Measurements from ENCODE around the gene GASK1A. TPM values are rescaled to one million over a fixed set of nuclear protein-coding genes. Genes with fewer than 3 reads are reported as not detected.

GASK1A gene
- total and polyA plus RNA-seq, 2 of the 8 experiments (the other 6 are each of a cell fraction or from before 2014, with no cell fraction given) = 4.7 to 7.9 TPM

- Histone ChIP-seq H3K4me1 (replicated peaks in 1 of 4; ENCODE audit: control insufficient read depth in 3 of 4, insufficient read depth in 4 of 4, low read length in 3 of 4) (peaks cover 0 to 5% (median 2%) of the 10 kb centered on the region in 4 experiments; a peak in 2 of 7 replicates), H3K4me3 (ENCODE audit: extremely low read depth in 1 of 4, insufficient read depth in 2 of 4, low read depth in 3 of 4, low read length in 4 of 4) (no peak overlapping the region), H3K79me2 (ENCODE audit: control insufficient read depth in 1 of 2, insufficient read depth in 2 of 2, low read length in 2 of 2) (no peaks in the 10 kb centered on the region), H4K5ac (ENCODE audit: insufficient read length, low read depth, low read length) (no peak overlapping the region), H3K23me2 (ENCODE audit: low read depth, low read length) (no peaks in the 10 kb centered on the region), H3K14ac (ENCODE audit: insufficient read length) (no peak overlapping the region), H3K4me2 (ENCODE audit: insufficient read depth in 1 of 2, low read depth in 2 of 2, low read length in 2 of 2) (no peak overlapping the region), H3K9me3 (ENCODE audit: insufficient read depth in 2 of 2, low read depth in 1 of 2, low read length in 1 of 2) (no peaks in the 10 kb centered on the region), H4K20me1 (replicated peaks in 1 of 2; ENCODE audit: control insufficient read depth in 1 of 2, insufficient read depth in 2 of 2, low read length in 2 of 2) (no peaks in the 10 kb centered on the region), H2AK5ac (ENCODE audit: low read depth, low read length) (peak overlapping the region; percentile 75; the same call in 1 of the 2 replicates), H4K8ac (ENCODE audit: extremely low read depth, insufficient read depth, low read length) (no peak overlapping the region), H2AFZ (ENCODE audit: low read length) (no peak overlapping the region), H2BK5ac (ENCODE audit: low read depth, low read length) (0 out of 2 replicates have a peak overlapping the region, but pooled peaks have one; percentile 23), H3K4ac (replicated peaks; ENCODE audit: insufficient read length, low read depth, low read length) (no peak overlapping the region), H3K23ac (ENCODE audit: insufficient read length) (no peak overlapping the region), H3K36me3 (ENCODE audit: control insufficient read depth in 2 of 4, insufficient read depth in 4 of 4, low read length in 3 of 4) (no peaks in the 10 kb centered on the region), H3K56ac (replicated peaks; ENCODE audit: insufficient read length, low read depth, low read length) (no peak overlapping the region), H3K79me1 (ENCODE audit: low read depth, low read length) (no peaks in the 10 kb centered on the region), H4K91ac (replicated peaks; ENCODE audit: insufficient read length, low read length) (no peak overlapping the region), H3K18ac (ENCODE audit: extremely low read depth, low read length) (no peak overlapping the region), H3K27me3 (replicated peaks in 1 of 4; ENCODE audit: control insufficient read depth in 3 of 4, extremely low read depth in 1 of 4, insufficient read depth in 3 of 4, low read length in 3 of 4) (no peaks in the 10 kb centered on the region), H2BK12ac (ENCODE audit: low read depth, low read length) (peak overlapping the region; percentile 35; the same call in 1 of the 2 replicates), H2BK120ac (replicated peaks; ENCODE audit: low read depth, low read length) (no peak overlapping the region), H3K9ac (replicated peaks in 1 of 4; ENCODE audit: extremely low read depth in 1 of 4, low read depth in 3 of 4, low read length in 3 of 4) (no peak overlapping the region), H3K27ac (ENCODE audit: low read depth, low read length) (no peak overlapping the region), H2BK20ac (ENCODE audit: low read length) (no peak overlapping the region; the same call in 1 of the 2 replicates), H2BK15ac (ENCODE audit: low read length) (no peak overlapping the region)
- CTCF ChIA-PET (ENCODE audit: partially characterized antibody) = interaction anchor here (0.6 to 2.9 kb wide), 5 partner anchors 10 to 47 kb away, joined by 3 to 11 read pairs (median 5); no protein-coding TSS in a partner anchor
- DNase-seq (ENCODE audit: low read depth in 1 of 2, low spot score in 2 of 2) (no peak), FAIRE-seq (no peak)
- POLR2A ChIA-PET (ENCODE audit: partially characterized antibody) = no interaction called here
- WGBS, 2 experiments (ENCODE audit: extremely low coverage in 1 of 2, insufficient coverage in 1 of 2, insufficient read length in 1 of 2, insufficient replicate concordance in 2 of 2, low coverage in 1 of 2, low lambda C conversion rate in 2 of 2, missing lambda C conversion rate in 1 of 2) = 81% methylated on average over 6 of the region's 6 CpGs; no CpG with 5 or more reads in 1 of the 2 experiments
- TF ChIP-seq POU5F1 (IDR thresholded peaks at IDR 0.05; ENCODE audit: low read depth, low read length) (no peak), NANOG (IDR thresholded peaks at IDR 0.05; ENCODE audit: insufficient read depth, low read depth, low read length, poor library complexity, severe bottlenecking) (no peak), RXRA (IDR thresholded peaks at IDR 0.05; ENCODE audit: insufficient read depth, low read depth, low read length) (no peak), ASH2L (IDR thresholded peaks at IDR 0.05; ENCODE audit: low read length) (no peak), E2F6 (IDR thresholded peaks at IDR 0.05) (no peak), CHD1 (IDR thresholded peaks at IDR 0.05; ENCODE audit: low read depth, low read length) (no peak), SIX5 (IDR thresholded peaks at IDR 0.05; ENCODE audit: low read depth, low read length) (no peak), SP4 (IDR thresholded peaks at IDR 0.05; ENCODE audit: low read length) (no peak), SIRT6 (IDR thresholded peaks at IDR 0.05; ENCODE audit: low read length) (no peak), SRF (IDR thresholded peaks at IDR 0.05; ENCODE audit: low read depth, low read length) (no peak), BACH1 (IDR thresholded peaks at IDR 0.05; ENCODE audit: low read length) (no peak), TAF1 (IDR thresholded peaks at IDR 0.05; ENCODE audit: low read depth, low read length) (no peak), CTBP2 (IDR thresholded peaks at IDR 0.05; ENCODE audit: borderline replicate concordance, insufficient read depth, insufficient read length, low read length) (no peak)
Observed at GRCh38 chr3:43024181-43024885, 45.2 kb downstream of the GASK1A start.
